ENCODE measurements around the gene FYN. TPM values are rescaled to one million over a fixed set of nuclear protein-coding genes. Genes with fewer than 3 reads are reported as not detected.

FYN gene
- total and polyA plus RNA-seq, 4 donors, result 11.2 to 28.3 (median 19.7) TPM

- H3K9me3 ChIP-seq (ENCODE audit: control insufficient read depth in 4 of 4, low read length in 3 of 4), result no peaks in the 10 kb centered on the region
- TF ChIP-seq, protein P1, sequence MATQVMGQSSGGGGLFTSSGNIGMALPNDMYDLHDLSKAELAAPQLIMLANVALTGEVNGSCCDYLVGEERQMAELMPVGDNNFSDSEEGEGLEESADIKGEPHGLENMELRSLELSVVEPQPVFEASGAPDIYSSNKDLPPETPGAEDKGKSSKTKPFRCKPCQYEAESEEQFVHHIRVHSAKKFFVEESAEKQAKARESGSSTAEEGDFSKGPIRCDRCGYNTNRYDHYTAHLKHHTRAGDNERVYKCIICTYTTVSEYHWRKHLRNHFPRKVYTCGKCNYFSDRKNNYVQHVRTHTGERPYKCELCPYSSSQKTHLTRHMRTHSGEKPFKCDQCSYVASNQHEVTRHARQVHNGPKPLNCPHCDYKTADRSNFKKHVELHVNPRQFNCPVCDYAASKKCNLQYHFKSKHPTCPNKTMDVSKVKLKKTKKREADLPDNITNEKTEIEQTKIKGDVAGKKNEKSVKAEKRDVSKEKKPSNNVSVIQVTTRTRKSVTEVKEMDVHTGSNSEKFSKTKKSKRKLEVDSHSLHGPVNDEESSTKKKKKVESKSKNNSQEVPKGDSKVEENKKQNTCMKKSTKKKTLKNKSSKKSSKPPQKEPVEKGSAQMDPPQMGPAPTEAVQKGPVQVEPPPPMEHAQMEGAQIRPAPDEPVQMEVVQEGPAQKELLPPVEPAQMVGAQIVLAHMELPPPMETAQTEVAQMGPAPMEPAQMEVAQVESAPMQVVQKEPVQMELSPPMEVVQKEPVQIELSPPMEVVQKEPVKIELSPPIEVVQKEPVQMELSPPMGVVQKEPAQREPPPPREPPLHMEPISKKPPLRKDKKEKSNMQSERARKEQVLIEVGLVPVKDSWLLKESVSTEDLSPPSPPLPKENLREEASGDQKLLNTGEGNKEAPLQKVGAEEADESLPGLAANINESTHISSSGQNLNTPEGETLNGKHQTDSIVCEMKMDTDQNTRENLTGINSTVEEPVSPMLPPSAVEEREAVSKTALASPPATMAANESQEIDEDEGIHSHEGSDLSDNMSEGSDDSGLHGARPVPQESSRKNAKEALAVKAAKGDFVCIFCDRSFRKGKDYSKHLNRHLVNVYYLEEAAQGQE (IDR thresholded peaks at IDR 0.05), result no peak
- TF ChIP-seq RAD21 (IDR thresholded peaks at IDR 0.05), result peak in 1 of 2 donors; percentile 42
- 9% methylated on average over 13 of the region's 13 CpGs for WGBS
- peak overlapping the region; percentile 16 to 82 (median 17) for H3K4me3 ChIP-seq (ENCODE audit: low read depth in 1 of 3, low read length in 3 of 3)
- peak overlapping the region in 1 of 2 donors; percentile 58 for H3K9ac ChIP-seq (ENCODE audit: low read depth in 1 of 2, low read length in 2 of 2)
- H3K27me3 ChIP-seq (ENCODE audit: control insufficient read depth in 4 of 4, insufficient read depth in 4 of 4, low read length in 3 of 4), result peaks cover 0 to 9% (median 1%) of the 10 kb centered on the region in 4 donors
- peak overlapping the region; percentile 54 to 59 for H3K27ac ChIP-seq (ENCODE audit: low read depth in 1 of 2, low read length in 2 of 2)
- DNase-seq (ENCODE audit: low spot score), result peak; percentile 48
- peaks cover 6 to 16% (median 12%) of the 10 kb centered on the region in 4 donors for H3K4me1 ChIP-seq (ENCODE audit: control insufficient read depth in 4 of 4, insufficient read depth in 4 of 4, low read length in 3 of 4)
- H3K36me3 ChIP-seq (ENCODE audit: control insufficient read depth in 4 of 4, insufficient read depth in 3 of 4, low read depth in 1 of 4, low read length in 3 of 4), result no peaks in the 10 kb centered on the region
Measured at GRCh38 chr6:111871725-111872400, 1.4 kb downstream of the FYN start.

DNA sequence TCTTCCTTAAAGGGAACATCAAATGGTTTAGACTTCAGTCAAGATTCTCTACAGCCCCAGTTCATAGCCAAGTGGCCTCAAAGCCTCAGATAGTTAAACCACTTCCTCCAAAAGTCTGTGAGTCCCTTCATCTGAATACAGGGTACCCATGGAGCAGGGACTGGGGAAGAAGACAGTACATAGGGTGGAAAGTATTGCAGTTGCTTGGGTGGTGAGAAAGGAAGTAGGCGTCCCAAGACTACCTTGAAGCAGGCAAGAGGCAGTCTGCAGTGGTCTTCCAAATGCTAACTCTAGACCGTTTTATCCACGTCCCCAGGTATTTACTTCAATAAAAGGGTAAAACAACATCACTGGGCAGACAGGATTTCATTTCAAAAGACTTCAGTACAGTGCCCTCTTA, 2.0 kb downstream of the FYN start:
- Histone ChIP-seq H3K27me3 (ENCODE audit: control insufficient read depth in 4 of 4, insufficient read depth in 4 of 4, low read length in 3 of 4) (peaks cover 0 to 9% (median 1%) of the 10 kb centered on the region in 4 donors), H3K27ac (ENCODE audit: low read depth in 1 of 2, low read length in 2 of 2) (peak overlapping the region in 1 of 2 donors; percentile 32), H3K4me3 (ENCODE audit: low read depth in 1 of 3, low read length in 3 of 3) (peak overlapping the region in 1 of 3 donors; percentile 82), H3K9me3 (ENCODE audit: control insufficient read depth in 4 of 4, low read length in 3 of 4) (no peaks in the 10 kb centered on the region), H3K4me1 (ENCODE audit: control insufficient read depth in 4 of 4, insufficient read depth in 4 of 4, low read length in 3 of 4) (peaks cover 6 to 16% (median 12%) of the 10 kb centered on the region in 4 donors), H3K36me3 (ENCODE audit: control insufficient read depth in 4 of 4, insufficient read depth in 3 of 4, low read depth in 1 of 4, low read length in 3 of 4) (no peaks in the 10 kb centered on the region), H3K9ac (ENCODE audit: low read depth in 1 of 2, low read length in 2 of 2) (peak overlapping the region in 1 of 2 donors; percentile 38)
- TF ChIP-seq HNF4G (IDR thresholded peaks at IDR 0.05), result no peak
- no peak for TF ChIP-seq SP1 (IDR thresholded peaks at IDR 0.05)
- TF ChIP-seq TAF1 (conservative IDR thresholded peaks at IDR 0.05), result no peak
- no peak for TF ChIP-seq FOXA1 (IDR thresholded peaks at IDR 0.05)
- TF ChIP-seq, protein P2, sequence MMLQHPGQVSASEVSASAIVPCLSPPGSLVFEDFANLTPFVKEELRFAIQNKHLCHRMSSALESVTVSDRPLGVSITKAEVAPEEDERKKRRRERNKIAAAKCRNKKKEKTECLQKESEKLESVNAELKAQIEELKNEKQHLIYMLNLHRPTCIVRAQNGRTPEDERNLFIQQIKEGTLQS (IDR thresholded peaks at IDR 0.05), result no peak
- TF ChIP-seq RAD21 (IDR thresholded peaks at IDR 0.05), result no peak
- TF ChIP-seq EGR1 (IDR thresholded peaks at IDR 0.05; ENCODE audit: low read depth in 2 of 2), result no peak
- no peak for TF ChIP-seq HNF4A (conservative IDR thresholded peaks at IDR 0.05)
- no peak for TF ChIP-seq RXRA (IDR thresholded peaks at IDR 0.05)
- no peak for TF ChIP-seq FOXA2 (IDR thresholded peaks at IDR 0.05)
- TF ChIP-seq ZBTB33 (IDR thresholded peaks at IDR 0.05), result no peak
- TF ChIP-seq, protein P1 (IDR thresholded peaks at IDR 0.05), result no peak
- TF ChIP-seq JUND (IDR thresholded peaks at IDR 0.05), result no peak
- TF ChIP-seq, protein P3, sequence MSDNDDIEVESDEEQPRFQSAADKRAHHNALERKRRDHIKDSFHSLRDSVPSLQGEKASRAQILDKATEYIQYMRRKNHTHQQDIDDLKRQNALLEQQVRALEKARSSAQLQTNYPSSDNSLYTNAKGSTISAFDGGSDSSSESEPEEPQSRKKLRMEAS (IDR thresholded peaks at IDR 0.05), result no peak
- TF ChIP-seq GABPA (IDR thresholded peaks at IDR 0.05 in 1 of 2, conservative IDR thresholded peaks at IDR 0.05 in 1 of 2), result no peak
- 40% methylated on average over 3 of the region's 3 CpGs for WGBS
- DNase-seq (ENCODE audit: low spot score), result no peak
